HG03439 (cell line): Measurements from ENCODE around the gene GTF2I.
"Not testable (repeated sequence)": the region's sequence is repeated elsewhere in the genome, so short reads cannot be mapped to it uniquely, and the experiment has no call there.

Experiments
- ATAC-seq: cut with Tn5 transposase; IDR thresholded peaks from one replicate; pipeline ENCODE4 v1.9.1; 2021; ENCODE audit warnings: mild to moderate bottlenecking, moderate library complexity; ENCODE audit not compliant: unreplicated experiment

GTF2I gene

DNA sequence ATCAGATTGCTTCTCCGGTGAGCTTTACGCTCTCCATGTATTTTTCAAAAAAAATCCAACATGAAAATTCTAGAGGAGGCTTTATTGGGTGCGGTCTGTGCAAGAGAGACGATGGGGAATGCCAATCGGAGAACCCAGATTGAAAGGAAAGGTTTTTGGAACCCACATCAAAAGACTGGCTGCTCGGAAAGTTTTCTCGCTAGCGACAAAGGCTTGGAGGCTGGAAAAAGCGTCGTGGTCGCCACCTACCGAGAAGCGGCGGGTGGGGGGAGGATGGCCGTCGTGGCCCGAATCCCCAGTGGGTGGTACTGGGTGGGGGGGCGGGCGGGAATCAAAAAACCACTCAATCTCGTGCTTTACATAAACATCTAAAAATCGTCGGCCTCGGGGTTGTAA, 1.1 kb upstream of the GTF2I start:
- ATAC-seq: no peak

DNA sequence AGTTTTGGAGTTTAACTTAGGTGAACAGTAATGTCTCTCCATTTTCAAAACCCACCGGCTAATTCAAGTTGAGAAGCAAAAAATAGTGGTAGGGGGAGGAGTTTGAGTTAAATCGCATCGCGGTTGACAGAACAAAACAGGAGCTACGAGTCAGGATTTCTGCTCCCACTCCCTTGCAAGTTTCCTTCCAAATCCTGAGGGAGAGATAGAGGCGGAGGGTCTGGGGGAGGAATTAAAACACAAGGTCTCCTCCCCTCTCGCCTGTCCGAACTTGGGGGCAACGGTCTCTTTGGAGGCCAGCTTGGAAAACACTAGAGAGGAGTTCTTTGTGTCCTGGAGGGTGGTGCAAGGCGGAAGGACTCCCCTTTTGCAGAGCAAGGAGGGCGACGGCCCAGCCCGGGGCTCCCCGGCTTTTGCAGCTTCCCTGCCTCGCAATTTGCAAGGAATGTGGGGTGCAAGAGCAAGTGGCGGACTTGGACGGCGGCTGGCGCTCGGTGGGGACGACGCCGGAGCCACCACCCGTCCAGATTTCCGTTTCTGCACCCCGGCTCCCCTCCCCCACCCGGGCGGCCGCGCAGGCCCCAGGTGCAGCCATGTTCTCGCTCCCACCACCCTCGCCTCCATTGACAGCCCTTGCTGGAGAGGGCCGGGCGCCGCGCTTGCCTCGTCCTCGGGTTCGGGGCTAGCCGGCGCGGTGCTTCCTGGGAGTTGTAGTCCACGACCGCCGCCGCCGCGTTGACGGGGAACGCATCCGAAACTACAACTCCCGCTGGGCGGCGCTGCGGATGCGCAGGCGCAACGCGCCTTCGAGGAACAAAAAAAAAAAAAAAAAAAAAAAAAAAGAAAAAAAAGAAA, 454 bp upstream of the GTF2I start:
- ATAC-seq: peak; percentile 61

- ATAC-seq: peak; percentile 40
These were observed 873 bp downstream of the GTF2I start for GRCh38 chr7:74658178-74659004.

DNA sequence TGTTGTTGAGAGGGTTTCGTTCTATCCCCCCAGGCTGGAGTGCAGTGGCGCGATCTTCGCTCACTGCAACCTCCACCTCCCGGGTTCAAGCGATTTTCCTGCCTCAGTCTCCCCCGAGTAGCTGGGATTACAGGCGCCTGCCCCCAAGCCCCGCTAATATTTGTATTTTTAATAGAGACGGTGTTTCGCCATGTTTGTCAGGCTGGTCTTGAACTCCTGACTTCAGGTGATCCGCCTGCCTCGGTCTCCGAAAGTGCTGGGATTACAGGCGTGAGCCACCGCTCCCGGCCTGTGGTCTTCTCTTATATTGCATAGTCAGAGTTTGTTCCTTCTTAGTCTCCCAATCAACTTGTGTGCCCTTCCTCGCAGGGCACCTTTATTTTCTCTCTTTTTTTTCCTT, 2.7 kb downstream of the GTF2I start:
- not testable (repeated sequence) for ATAC-seq

- not testable (repeated sequence) for ATAC-seq
These were observed 4.6 kb downstream of the GTF2I start for GRCh38 chr7:74661836-74662794.

GRCh38 chr7:74665296-74665938, 7.9 kb downstream of the GTF2I start:
- ATAC-seq: no peak

DNA sequence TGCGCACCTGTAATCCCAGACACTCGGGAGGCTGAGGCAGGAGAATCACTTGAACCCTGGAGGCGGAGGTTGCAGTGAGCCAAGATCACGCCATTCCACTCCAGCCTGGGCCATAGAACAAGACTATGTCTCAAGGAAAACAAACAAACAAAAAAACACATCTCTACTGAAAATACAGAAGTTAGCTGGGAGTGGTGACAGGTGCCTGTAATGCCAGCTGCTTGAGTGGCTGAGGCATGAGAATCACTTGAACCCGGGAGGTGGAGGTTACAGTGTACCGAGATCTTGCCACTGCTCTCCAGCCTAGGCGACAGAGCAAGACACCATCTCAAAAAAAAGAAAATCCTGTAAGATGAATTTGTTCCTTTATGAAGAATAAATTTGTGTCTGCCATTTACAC, 9.5 kb downstream of the GTF2I start:
- ATAC-seq: not testable (repeated sequence)

DNA sequence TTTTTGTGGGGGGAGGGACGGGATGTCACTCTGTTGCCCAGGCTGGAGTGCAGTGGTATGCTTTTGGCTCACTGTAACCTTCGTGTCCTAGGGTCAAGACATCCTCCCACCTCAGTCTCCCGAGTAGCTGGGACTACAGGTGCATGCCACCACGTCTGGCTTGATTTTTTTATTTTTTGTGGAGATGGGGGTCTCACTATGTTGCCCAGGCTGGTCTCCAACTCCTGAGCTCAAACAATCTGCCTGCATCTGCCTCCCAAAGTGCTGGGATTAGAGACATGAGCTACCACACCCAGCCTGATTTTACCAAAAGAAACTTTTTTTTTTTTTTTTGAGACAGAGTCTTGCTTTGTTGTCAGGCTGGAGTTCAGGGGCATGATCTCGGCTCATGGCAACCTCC, 10.0 kb downstream of the GTF2I start:
- ATAC-seq: not testable (repeated sequence)

- ATAC-seq: no peak
These were observed 14.1 kb downstream of the GTF2I start for GRCh38 chr7:74671602-74672001.

GRCh38 chr7:74672343-74672915, 14.9 kb downstream of the GTF2I start:
- ATAC-seq: no peak

GRCh38 chr7:74674166-74674565, 16.6 kb downstream of the GTF2I start:
- no peak for ATAC-seq

GRCh38 chr7:74682829-74683228, 25.3 kb downstream of the GTF2I start:
- ATAC-seq: no peak

- no peak for ATAC-seq
These were observed 26.3 kb downstream of the GTF2I start for GRCh38 chr7:74683799-74684198.

DNA sequence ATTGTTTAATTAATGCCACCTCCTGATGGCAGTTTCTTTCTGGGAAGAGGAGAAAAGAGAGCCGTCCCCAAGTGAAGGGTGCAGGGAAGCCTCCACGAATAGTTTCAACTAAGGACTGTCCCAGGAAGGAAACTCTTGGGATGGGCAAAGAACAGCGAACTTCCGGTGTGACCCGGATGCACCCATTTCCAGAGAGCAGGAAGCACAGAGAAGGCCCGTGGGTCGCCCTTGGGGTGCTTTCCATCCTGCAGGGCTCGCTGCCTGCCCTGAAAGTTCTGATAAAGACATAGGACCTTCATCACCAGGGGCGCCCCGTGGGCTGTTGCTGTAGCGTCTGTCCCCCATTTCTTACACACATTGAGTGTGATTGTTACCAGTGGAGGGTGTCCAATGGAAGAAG, 27.0 kb downstream of the GTF2I start:
- no peak for ATAC-seq

- ATAC-seq: no peak
These were observed 27.4 kb downstream of the GTF2I start for GRCh38 chr7:74684921-74685320.

- ATAC-seq: no peak
These were observed 33.0 kb downstream of the GTF2I start for GRCh38 chr7:74690474-74690873.

DNA sequence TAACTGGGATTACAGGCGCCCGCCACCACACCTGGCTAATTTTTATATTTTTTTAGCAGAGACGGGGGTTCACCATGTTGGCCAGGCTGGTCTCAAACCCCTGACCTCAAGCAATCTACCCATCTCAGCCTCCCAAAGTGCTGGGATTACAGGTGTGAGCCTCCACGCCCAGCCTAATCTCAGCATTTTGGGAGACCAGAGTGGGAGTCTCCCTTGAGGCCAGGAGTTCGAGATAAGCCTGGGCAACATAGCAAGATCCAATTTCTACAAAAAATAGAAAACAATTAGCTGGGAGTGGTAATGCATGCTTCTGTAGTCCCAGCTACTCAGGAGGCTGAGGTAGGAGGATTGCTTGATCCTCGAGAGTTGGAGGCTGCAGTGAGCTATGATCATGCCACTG, 46.9 kb downstream of the GTF2I start:
- ATAC-seq: not testable (repeated sequence)

GRCh38 chr7:74707238-74707637, 49.7 kb downstream of the GTF2I start:
- ATAC-seq: no peak

GRCh38 chr7:74708569-74709275, 51.2 kb downstream of the GTF2I start:
- ATAC-seq: no peak
